ENCODE measurements around the gene CCT7.

Gene CCT7

GRCh38 chr2:73212098-73212447 lies 22.0 kb upstream of the CCT7 start:
- DNase-seq (ENCODE audit: insufficient read length) (no peak), FAIRE-seq (no peak)
- TF ChIP-seq TAF1 (IDR thresholded peaks at IDR 0.05; ENCODE audit: borderline replicate concordance, low read depth, low read length) (no peak), POLR2AphosphoS5 (IDR thresholded peaks at IDR 0.05; ENCODE audit: low read depth, low read length) (no peak), POLR2A (IDR thresholded peaks at IDR 0.05; ENCODE audit: low read depth, low read length) (no peak)

GRCh38 chr2:73212448-73213176 lies 21.5 kb upstream of the CCT7 start:
- no peak for TF ChIP-seq POLR2AphosphoS5 (IDR thresholded peaks at IDR 0.05; ENCODE audit: low read depth, low read length)
- no peak for TF ChIP-seq TAF1 (IDR thresholded peaks at IDR 0.05; ENCODE audit: borderline replicate concordance, low read depth, low read length)
- TF ChIP-seq POLR2A (IDR thresholded peaks at IDR 0.05; ENCODE audit: low read depth, low read length) = no peak
- peak; percentile 68 for DNase-seq (ENCODE audit: insufficient read length)
- FAIRE-seq = peak; percentile 36

- TF ChIP-seq POLR2AphosphoS5 (IDR thresholded peaks at IDR 0.05; ENCODE audit: low read depth, low read length) = 0 out of 2 replicates have a peak, but pooled peaks have one; percentile 54
- no peak for TF ChIP-seq TAF1 (IDR thresholded peaks at IDR 0.05; ENCODE audit: borderline replicate concordance, low read depth, low read length)
- TF ChIP-seq POLR2A (IDR thresholded peaks at IDR 0.05; ENCODE audit: low read depth, low read length) = peak; percentile 68; the same call in 1 of the 2 replicates
- DNase-seq (ENCODE audit: insufficient read length) (peak; percentile 85), FAIRE-seq (peak; percentile 92)
Measured at GRCh38 chr2:73214120-73215035, 19.7 kb upstream of the CCT7 start, which contains the start of gene SMYD5. SMYD5 (plus strand) TSS chr2:73214245; CDS start chr2:73214267, 22 bp downstream.

- FAIRE-seq (no peak), DNase-seq (ENCODE audit: insufficient read length) (no peak)
- no peak for TF ChIP-seq POLR2A (IDR thresholded peaks at IDR 0.05; ENCODE audit: low read depth, low read length)
- TF ChIP-seq TAF1 (IDR thresholded peaks at IDR 0.05; ENCODE audit: borderline replicate concordance, low read depth, low read length) = no peak
- no peak for TF ChIP-seq POLR2AphosphoS5 (IDR thresholded peaks at IDR 0.05; ENCODE audit: low read depth, low read length)
Measured at GRCh38 chr2:73215254-73215653, 18.9 kb upstream of the CCT7 start.

GRCh38 chr2:73217160-73217559 lies 16.9 kb upstream of the CCT7 start:
- TF ChIP-seq TAF1 (IDR thresholded peaks at IDR 0.05; ENCODE audit: borderline replicate concordance, low read depth, low read length) (no peak), POLR2A (IDR thresholded peaks at IDR 0.05; ENCODE audit: low read depth, low read length) (no peak), POLR2AphosphoS5 (IDR thresholded peaks at IDR 0.05; ENCODE audit: low read depth, low read length) (no peak)
- no peak for DNase-seq (ENCODE audit: insufficient read length)
- no peak for FAIRE-seq

GRCh38 chr2:73217826-73218225 lies 16.3 kb upstream of the CCT7 start:
- TF ChIP-seq TAF1 (IDR thresholded peaks at IDR 0.05; ENCODE audit: borderline replicate concordance, low read depth, low read length) (no peak), POLR2A (IDR thresholded peaks at IDR 0.05; ENCODE audit: low read depth, low read length) (no peak), POLR2AphosphoS5 (IDR thresholded peaks at IDR 0.05; ENCODE audit: low read depth, low read length) (no peak)
- FAIRE-seq = no peak
- no peak for DNase-seq (ENCODE audit: insufficient read length)

GRCh38 chr2:73218298-73218697 lies 15.8 kb upstream of the CCT7 start:
- DNase-seq (ENCODE audit: insufficient read length) (no peak), FAIRE-seq (no peak)
- TF ChIP-seq TAF1 (IDR thresholded peaks at IDR 0.05; ENCODE audit: borderline replicate concordance, low read depth, low read length) (no peak), POLR2AphosphoS5 (IDR thresholded peaks at IDR 0.05; ENCODE audit: low read depth, low read length) (no peak), POLR2A (IDR thresholded peaks at IDR 0.05; ENCODE audit: low read depth, low read length) (no peak)

- DNase-seq (ENCODE audit: insufficient read length) = no peak
- no peak for FAIRE-seq
- TF ChIP-seq POLR2AphosphoS5 (IDR thresholded peaks at IDR 0.05; ENCODE audit: low read depth, low read length) = no peak
- no peak for TF ChIP-seq TAF1 (IDR thresholded peaks at IDR 0.05; ENCODE audit: borderline replicate concordance, low read depth, low read length)
- no peak for TF ChIP-seq POLR2A (IDR thresholded peaks at IDR 0.05; ENCODE audit: low read depth, low read length)
Measured at GRCh38 chr2:73223821-73224220, 10.3 kb upstream of the CCT7 start.

- DNase-seq (ENCODE audit: insufficient read length) = no peak
- no peak for FAIRE-seq
Measured at GRCh38 chr2:73225513-73226360, 8.4 kb upstream of the CCT7 start.

GRCh38 chr2:73227086-73227485 lies 7.0 kb upstream of the CCT7 start:
- no peak for DNase-seq (ENCODE audit: insufficient read length)
- FAIRE-seq = no peak
- TF ChIP-seq POLR2A (IDR thresholded peaks at IDR 0.05; ENCODE audit: low read depth, low read length) = no peak
- no peak for TF ChIP-seq POLR2AphosphoS5 (IDR thresholded peaks at IDR 0.05; ENCODE audit: low read depth, low read length)
- no peak for TF ChIP-seq TAF1 (IDR thresholded peaks at IDR 0.05; ENCODE audit: borderline replicate concordance, low read depth, low read length)

More at GRCh38 chr2:73225513-73226360, 8.4 kb upstream of the CCT7 start:
- TF ChIP-seq POLR2A (IDR thresholded peaks at IDR 0.05; ENCODE audit: low read depth, low read length) (no peak), TAF1 (IDR thresholded peaks at IDR 0.05; ENCODE audit: borderline replicate concordance, low read depth, low read length) (no peak), POLR2AphosphoS5 (IDR thresholded peaks at IDR 0.05; ENCODE audit: low read depth, low read length) (no peak)

- FAIRE-seq (no peak), DNase-seq (ENCODE audit: insufficient read length) (no peak)
- TF ChIP-seq POLR2AphosphoS5 (IDR thresholded peaks at IDR 0.05; ENCODE audit: low read depth, low read length) (no peak), POLR2A (IDR thresholded peaks at IDR 0.05; ENCODE audit: low read depth, low read length) (no peak), TAF1 (IDR thresholded peaks at IDR 0.05; ENCODE audit: borderline replicate concordance, low read depth, low read length) (no peak)
Measured at GRCh38 chr2:73228631-73229030, 5.5 kb upstream of the CCT7 start.

Measured in GM12892 (cell line).